Measurements from ENCODE around the gene DXO. TPM values are rescaled to one million over a fixed set of nuclear protein-coding genes. Genes with fewer than 3 reads are reported as not detected.

The DXO gene
- polyA plus RNA-seq, 1 donor from 2014 or later: 20.0 TPM

GRCh38 chr6:31970604-31971271, 1.2 kb downstream of the DXO start (continued):
- TF ChIP-seq CTCF (IDR thresholded peaks at IDR 0.05; ENCODE audit: poor library complexity, severe bottlenecking): no peak

- H3K9me3 ChIP-seq (ENCODE audit: low read length): no peaks in the 10 kb centered on the region
- H3F3A ChIP-seq (ENCODE audit: insufficient read depth, low read length, poor library complexity, severe bottlenecking): no peaks in the 10 kb centered on the region
- no peak overlapping the region for H2AFZ ChIP-seq (ENCODE audit: low read depth, low read length)
- H3K9me2 ChIP-seq (ENCODE audit: insufficient read depth, low read length): no peaks in the 10 kb centered on the region
- peaks cover 22% of the 10 kb centered on the region for H3K79me2 ChIP-seq (replicated peaks; ENCODE audit: insufficient read depth, low read length)
- no peaks in the 10 kb centered on the region for H3K27me3 ChIP-seq (ENCODE audit: insufficient read depth, low read depth, low read length)
- H3K4me2 ChIP-seq (ENCODE audit: low read length): no peak overlapping the region
- no peak for TF ChIP-seq RAD21 (conservative IDR thresholded peaks at IDR 0.05)
- TF ChIP-seq MXI1 (conservative IDR thresholded peaks at IDR 0.05; ENCODE audit: poor library complexity, severe bottlenecking): no peak
- TF ChIP-seq POLR2AphosphoS5 (IDR thresholded peaks at IDR 0.05): no peak
- no peak for TF ChIP-seq CTCF (IDR thresholded peaks at IDR 0.05; ENCODE audit: poor library complexity, severe bottlenecking)
- no peak for TF ChIP-seq TAF1 (IDR thresholded peaks at IDR 0.05; ENCODE audit: low read depth)
- TF ChIP-seq EP300 (conservative IDR thresholded peaks at IDR 0.05; ENCODE audit: poor library complexity, severe bottlenecking): no peak
- TF ChIP-seq EZH2 (IDR thresholded peaks at IDR 0.05; ENCODE audit: borderline replicate concordance, insufficient read depth, low read length, poor library complexity, severe bottlenecking): no peak
- H4K20me1 ChIP-seq (ENCODE audit: insufficient read depth): no peaks in the 10 kb centered on the region
- H3K4me3 ChIP-seq (ENCODE audit: low read length): peak overlapping the region; percentile 95
- H3K27ac ChIP-seq (ENCODE audit: low read length): no peak overlapping the region
- H3K9ac ChIP-seq (ENCODE audit: low read length): peak overlapping the region; percentile 93
- H3K36me3 ChIP-seq (ENCODE audit: insufficient read depth, low read length): no peaks in the 10 kb centered on the region
Measured at GRCh38 chr6:31969712-31970603, 2.0 kb downstream of the DXO start.

GRCh38 chr6:31968791-31969711, 2.9 kb downstream of the DXO start:
- TF ChIP-seq TAF1 (IDR thresholded peaks at IDR 0.05; ENCODE audit: low read depth) (no peak), REST (IDR thresholded peaks at IDR 0.05; ENCODE audit: borderline replicate concordance) (no peak), EP300 (conservative IDR thresholded peaks at IDR 0.05; ENCODE audit: poor library complexity, severe bottlenecking) (no peak), CTCF (IDR thresholded peaks at IDR 0.05; ENCODE audit: poor library complexity, severe bottlenecking) (no peak), POLR2AphosphoS5 (IDR thresholded peaks at IDR 0.05) (no peak), RAD21 (conservative IDR thresholded peaks at IDR 0.05) (no peak), SMC3 (conservative IDR thresholded peaks at IDR 0.05; ENCODE audit: poor library complexity) (no peak), EZH2 (IDR thresholded peaks at IDR 0.05; ENCODE audit: borderline replicate concordance, insufficient read depth, low read length, poor library complexity, severe bottlenecking) (no peak), MXI1 (conservative IDR thresholded peaks at IDR 0.05; ENCODE audit: poor library complexity, severe bottlenecking) (no peak)
- no peaks in the 10 kb centered on the region for H3K9me2 ChIP-seq (ENCODE audit: insufficient read depth, low read length)
- no peak overlapping the region for H2AFZ ChIP-seq (ENCODE audit: low read depth, low read length)
- no peaks in the 10 kb centered on the region for H3K36me3 ChIP-seq (ENCODE audit: insufficient read depth, low read length)
- H3K27ac ChIP-seq (ENCODE audit: low read length): no peak overlapping the region
- H3K27me3 ChIP-seq (ENCODE audit: insufficient read depth, low read depth, low read length): no peaks in the 10 kb centered on the region
- no peaks in the 10 kb centered on the region for H4K20me1 ChIP-seq (ENCODE audit: insufficient read depth)
- no peak overlapping the region for H3K4me3 ChIP-seq (ENCODE audit: low read length)
- no peak overlapping the region for H3K9ac ChIP-seq (ENCODE audit: low read length)
- H3F3A ChIP-seq (ENCODE audit: insufficient read depth, low read length, poor library complexity, severe bottlenecking): no peaks in the 10 kb centered on the region
- no peaks in the 10 kb centered on the region for H3K9me3 ChIP-seq (ENCODE audit: low read length)
- no peak overlapping the region for H3K4me2 ChIP-seq (ENCODE audit: low read length)
- peaks cover 19% of the 10 kb centered on the region for H3K79me2 ChIP-seq (replicated peaks; ENCODE audit: insufficient read depth, low read length)

Data from neural cell (in vitro differentiated cells).